ENCODE results near the gene GRK5.

GRK5 gene

DNA sequence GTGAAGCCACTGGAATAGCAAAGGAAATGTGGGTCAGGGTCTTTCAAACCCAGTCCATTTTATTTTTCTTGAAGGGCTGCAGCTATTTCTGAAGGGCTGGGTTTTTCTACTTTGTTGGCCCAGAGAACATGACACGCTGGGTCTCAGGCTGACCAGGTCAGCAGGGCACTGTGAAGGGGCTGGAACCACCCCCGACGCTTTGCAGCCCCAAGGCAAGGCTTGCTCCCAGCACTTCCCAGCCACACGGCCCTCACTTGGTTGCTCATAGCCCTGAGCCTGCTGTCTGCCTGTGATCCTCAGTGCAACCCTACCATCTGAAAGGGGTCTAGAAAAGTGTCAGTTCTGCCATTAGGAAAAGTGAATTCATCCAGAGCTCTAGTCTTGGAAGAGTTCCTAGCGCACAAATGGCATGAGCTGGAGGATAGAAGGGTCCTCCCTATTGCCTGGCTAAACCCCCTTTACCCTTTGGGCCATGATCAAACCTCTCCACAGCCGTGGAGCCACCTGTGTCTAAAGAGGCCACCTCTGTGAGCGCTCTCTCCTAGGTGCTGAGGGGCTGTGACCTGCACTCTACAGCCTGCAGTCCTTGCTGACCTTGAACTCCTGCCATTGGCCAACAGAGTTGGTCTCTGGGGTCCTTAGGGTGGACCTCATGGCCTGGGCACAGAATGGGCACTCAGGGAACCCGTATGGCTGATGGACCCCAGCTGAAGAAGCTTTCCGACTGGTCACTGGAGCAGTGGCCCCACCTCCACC lies 203.2 kb downstream of the GRK5 start:
- no peak for DNase-seq

DNA sequence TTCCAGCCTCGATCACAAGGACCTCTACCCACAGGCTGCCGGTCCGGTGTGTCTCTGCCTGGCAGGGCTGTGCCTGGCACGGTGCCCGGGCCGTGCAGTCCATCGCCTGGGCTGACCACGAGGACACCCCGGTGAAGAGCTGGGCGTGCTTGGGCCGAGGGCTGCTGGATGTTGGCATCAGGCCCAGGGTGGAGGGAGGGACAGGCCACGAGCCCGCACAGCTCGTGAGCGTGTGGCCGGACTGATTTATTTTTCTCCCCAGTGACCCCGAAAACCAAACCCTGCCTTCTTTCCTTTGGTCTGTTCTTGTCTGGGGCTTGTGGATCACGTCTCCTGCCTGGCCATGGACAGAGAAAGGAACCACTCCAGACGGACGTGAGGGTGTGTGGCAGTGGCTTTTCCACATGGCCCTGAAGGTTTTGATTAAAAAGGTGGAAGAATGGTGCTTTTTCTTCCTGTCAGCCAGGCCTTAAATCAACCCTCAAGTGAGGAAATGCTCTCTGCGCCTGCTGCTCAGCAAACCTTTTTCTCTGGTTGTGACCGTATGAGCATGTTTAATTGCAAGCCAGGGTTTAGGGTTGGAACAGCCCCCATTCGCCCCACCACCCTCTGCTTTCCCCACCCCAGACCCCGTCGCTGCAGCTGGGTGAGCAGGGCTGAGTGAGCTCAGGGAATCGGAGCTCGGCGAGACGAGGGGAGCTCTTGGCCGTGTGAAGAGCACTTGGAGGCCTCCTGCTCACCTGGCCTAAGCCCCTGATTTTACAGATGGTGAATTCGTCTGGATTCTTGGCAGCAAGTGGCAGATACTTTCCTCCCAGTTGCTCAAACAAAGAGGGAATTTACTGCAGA lies 205.1 kb downstream of the GRK5 start:
- DNase-seq: no peak

DNA sequence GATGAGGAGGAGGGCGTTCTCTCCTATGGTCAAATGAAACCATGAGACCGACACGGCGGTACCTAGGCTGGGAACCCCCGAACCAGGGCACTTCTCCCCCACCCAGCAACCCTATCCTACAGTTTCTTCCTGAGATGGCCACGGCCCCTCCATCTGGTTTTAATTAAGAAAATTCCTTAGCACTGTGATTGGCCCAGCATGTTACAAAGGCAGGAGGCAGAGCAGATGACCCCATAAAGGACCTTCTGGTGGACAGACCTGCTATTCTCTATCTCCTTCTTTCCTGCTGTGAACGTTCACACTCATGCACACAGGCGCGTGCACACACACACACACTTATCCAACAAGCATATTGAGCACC lies 205.7 kb downstream of the GRK5 start:
- no peak for DNase-seq

GRCh38 chr10:119413471-119414080 lies 206.2 kb downstream of the GRK5 start:
- peak; percentile 92 for DNase-seq

GRCh38 chr10:119414081-119414611 lies 206.8 kb downstream of the GRK5 start:
- no peak for DNase-seq

DNA sequence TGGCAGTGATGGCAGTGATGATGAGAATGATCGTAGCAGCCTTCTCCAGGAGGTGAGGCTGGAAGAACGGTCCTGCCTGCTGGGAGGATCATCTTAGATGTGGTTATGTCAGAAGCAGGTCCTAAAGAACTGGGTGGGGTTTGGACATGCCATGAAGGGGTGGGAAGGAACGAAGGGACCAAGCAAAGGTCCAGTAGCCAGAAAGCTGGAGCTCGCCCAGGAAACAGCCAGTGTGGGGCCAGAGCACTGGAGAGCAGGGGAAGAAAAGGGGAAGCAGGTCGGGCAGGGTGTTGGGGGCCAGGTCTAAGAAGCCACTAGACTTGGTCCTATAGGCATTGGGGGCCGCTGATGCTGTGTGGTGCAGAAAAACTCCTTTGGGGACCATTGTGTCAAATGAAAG lies 207.8 kb downstream of the GRK5 start:
- DNase-seq: no peak

DNA sequence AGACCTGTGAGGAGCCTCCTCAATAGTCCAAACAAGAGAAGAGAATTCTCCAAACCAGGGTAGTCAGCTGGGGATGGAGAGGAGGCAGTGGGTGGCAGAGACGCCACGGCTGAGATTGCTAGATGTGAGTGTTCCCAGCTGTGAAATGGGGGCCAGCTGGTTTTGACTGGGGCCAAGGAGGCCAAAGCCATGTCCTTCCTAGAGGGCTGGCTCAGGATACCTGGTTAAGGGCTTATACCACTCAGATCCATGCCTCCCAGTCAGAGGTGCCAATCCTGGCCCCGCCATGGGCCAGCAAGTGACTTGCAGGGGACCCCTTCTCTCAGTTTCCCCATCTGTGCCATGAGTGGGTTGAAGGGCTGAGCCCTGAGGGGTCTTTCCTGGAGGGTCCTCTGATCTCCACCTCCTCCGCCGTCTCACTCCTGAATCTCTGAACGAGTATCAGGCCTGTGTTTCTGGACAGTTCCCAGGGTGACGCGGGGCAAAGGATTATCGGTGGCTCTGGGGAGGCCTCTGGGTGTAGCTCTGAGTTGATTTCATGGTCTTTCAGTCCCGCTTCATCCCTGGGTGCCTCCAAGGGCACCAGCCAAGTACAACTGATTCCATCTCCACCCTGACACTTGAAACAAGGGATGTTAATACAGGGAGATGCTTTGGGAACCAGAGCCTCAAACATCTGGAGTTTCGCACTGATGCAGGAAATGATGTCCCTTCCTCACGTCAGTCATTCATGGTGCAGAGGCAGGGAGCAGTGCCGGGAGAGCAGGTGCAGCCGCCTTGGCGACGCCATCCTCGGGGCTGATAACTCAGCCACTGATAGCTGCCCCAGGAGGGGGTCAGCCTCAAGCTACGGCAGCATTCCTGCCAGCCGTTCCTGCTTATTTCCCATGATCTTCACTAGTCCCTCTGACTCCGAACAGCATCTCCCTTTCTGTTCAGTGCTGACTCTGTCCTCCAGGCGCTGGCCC lies 208.4 kb downstream of the GRK5 start:
- no peak for DNase-seq

- peak; percentile 75 for DNase-seq
Measured at GRCh38 chr10:119416855-119417254, 209.5 kb downstream of the GRK5 start.

DNA sequence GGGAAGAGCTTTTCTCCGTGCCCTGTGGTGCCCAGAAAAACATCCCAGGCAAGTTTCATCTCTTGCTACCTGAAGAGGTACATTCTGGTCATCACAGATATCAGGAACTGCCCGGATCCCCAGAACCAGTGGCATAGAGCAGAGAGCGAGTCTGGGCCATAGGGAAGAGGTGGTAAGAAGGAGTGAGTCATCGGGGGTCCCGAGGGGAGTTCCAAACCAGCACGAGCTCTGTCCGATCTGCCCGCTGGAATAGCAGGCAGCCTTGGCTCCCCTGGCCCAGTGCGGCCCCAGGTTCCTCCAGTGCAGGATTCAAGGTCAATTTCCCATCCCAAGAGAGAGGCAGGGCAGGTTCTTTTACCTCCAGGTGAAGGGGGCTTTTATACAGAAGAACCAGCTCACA lies 210.5 kb downstream of the GRK5 start:
- no peak for DNase-seq

GRCh38 chr10:119418362-119418761 lies 211.0 kb downstream of the GRK5 start:
- DNase-seq: no peak

- DNase-seq: no peak
Measured at GRCh38 chr10:119419931-119420330, 212.6 kb downstream of the GRK5 start.

DNA sequence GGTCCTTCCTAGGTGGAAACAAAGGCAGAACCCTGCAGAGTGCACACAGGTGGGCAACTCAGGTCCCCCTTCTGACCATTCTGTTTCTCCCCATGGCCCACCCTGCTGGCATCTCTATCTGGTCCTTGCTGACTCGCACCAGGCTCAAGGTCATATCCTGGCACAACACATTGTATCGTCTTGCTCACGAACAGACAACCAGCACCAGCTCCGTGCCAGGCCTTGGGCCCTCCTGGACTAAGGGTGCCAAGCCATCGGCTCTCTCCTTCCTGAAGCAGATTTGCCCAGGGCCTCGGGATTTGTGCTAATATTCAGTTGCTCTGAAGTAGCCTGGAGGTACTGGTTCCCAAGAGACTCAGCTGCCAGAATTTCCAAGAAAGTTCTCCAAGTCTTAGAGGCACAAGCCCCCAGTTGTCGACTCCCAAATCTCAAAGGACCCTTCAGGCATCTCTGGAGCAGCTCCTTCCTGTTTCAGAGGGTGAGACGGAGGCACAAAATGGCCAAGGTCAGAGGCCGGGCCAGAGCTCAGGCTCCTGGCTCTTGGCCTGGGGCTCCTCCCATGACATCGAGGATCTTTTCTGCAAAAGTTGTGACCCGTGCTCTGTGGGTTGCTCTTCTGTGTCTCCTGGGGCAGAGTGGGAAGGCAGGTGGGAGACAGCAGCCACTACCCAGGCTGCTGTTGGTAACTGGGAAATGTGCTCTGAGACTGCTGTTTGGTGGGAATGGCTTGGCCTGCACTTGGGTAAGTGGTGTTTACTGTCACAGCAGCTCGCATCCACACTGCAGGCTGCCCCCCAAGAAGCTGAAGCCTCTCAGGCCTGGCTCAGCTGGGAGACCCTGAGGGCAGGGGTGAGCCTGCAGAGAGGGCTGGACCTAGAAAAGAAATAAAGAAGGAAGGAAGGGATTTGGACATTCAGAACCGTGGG lies 213.8 kb downstream of the GRK5 start:
- no peak for DNase-seq

- DNase-seq: no peak
Measured at GRCh38 chr10:119421891-119422681, 214.7 kb downstream of the GRK5 start.

DNA sequence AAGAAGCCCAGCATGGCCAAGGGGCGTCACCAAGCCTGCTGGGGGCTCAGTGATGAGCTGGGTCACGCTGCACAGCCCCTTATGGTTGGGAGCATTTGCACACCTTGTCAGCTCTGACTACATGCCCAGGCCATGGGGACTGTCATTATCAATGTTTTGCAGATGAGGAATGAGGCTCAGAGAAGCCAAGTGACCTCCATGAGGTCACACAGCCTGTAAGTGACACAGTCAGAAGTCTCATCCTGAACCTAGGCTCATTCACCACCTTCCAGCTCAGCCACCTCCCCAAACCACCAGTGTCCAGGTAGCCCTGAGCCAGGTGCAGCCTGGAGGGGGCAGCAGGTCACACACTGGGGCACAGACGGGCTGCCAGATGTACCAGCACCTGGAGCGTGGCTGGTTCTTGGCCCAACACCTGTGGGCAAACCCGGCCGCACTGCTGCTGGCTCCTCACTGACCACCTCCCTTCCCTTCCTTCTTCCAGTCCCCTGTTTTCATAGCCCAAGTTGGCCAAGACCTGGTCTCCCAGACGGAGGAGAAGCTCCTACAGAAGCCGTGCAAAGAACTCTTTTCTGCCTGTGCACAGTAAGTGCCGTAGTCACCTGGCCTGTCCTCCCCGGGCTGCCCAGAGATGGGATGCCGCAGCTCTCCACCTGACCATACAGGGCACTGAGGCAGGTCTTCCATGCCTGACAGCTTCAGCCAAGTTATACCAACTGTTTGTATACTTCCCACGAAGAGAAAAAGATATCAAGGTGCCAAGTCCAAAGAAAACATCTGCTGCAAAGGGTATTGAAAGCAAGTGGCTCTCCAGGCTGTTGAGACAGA lies 215.5 kb downstream of the GRK5 start:
- DNase-seq: no peak

DNA sequence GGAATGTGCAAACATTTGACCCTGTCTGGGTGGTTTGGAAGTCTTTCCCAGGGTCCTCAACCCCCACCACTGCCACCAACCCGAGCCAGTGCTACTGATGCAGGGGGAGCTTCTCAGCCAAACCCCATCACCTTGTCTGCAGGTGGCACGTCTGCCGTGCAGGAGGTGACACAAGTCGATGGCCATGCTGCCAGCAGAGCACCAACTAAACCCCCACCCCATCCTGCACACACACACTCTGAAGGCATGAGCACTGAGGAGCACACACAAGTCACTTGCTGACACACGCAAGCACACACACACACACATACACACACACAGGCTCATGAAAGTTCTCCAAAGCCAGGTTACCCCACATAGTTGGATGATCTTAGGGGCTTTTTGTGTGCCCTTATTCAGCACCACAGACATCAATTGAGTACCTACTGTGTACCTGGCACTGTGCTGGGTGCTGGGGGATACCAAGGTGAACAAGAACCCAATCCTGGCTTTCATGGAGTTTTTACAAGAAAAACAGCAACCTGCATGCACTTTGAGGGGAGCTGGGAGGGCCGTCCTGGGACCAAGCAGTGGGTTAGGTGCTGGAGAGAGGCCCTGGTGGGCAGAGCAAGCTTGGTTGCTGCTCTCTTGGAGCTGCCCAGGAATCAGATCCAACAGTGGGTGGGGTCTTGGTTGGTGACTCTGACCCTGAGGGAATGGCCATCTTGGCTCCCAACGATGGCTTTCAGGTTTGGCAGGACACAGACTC lies 216.3 kb downstream of the GRK5 start:
- no peak for DNase-seq

DNA sequence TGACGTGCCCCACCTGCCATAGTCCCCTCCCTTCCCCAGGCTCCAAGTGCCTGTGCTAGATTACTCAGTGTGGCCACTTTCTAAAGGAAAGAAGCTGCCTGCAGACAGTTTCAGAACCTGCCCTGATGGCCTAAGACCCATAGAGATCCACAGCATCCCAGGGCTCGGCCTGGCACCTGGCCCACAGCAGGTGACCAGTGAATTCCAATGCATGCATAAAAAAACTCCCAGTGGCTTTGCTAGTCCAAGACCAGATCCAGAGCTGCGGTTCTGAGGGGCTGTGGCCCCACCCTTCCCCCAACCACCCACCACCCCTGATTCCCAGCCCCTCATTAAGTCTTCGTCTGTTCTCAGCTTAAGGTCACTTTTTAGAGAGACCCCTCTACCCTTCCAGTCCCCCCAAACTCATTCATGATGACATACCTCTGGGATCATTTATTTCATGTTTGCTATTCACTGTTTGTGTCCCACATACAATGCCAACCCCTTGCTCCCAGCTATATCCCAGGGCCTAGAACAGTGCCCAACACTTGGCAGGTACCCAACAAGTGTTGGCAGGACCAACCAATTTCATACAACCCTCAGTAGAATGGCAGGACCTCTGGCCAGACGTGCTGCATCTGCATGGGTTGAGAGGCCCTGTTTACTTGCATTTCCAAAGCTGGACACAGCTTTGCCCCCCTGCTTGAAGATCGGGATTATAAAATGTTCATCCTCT lies 217.0 kb downstream of the GRK5 start:
- no peak for DNase-seq

- no peak for DNase-seq
Measured at GRCh38 chr10:119425102-119425880, 217.9 kb downstream of the GRK5 start.
